ENCODE data around the gene CTNND2.

The CTNND2 gene

DNA sequence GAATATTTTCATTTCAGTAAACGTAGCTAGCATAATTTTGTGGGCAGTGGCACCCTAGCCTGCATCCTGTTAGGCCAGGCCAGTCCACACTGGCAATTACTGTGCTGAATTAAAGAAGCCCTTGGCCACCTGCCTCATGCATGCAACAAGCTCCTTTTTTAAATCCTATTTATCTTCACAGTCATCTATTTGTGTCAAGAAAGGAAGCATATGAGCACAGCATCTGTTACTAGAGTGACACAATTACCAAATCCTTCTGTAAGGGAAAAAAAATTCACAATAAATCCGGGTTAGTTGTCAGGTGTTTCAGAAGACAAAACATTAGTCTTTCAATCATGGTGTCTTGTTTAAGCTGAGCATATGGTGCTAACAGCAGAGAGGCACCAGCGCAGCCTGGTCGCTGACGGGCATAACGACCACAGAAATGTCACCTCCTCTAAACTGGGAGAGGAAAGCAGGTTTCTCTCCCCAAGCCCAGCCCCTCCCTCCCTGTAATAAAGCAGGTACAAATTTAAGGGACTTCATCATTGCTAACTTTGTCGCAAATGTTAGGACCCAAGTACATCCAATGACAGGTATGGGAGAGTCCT is 520.6 kb downstream of the CTNND2 start (continued):
- TF ChIP-seq ZNF658 (tag by site-specific recombination; IDR thresholded peaks at IDR 0.05): no peak

DNA sequence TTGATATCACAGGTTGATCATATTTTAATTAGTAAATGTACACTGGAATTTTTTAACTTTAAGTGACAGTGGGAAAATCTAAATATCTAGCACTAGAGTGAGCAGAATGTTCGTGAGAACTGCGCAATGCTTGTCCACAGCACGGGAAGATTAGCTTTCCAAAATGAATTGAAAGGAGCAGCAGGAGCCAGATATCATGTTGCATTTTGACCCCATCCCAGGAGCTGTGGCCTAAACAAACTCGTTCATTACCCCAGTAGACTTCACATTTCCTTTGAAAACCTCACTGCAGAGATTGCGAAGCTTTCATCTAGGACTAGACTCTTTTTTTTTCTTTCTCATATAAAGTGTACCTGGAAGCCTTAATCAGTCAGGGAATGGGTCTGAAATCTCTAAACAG is 525.8 kb downstream of the CTNND2 start:
- no peak overlapping the region for H3K4me3 ChIP-seq (ENCODE audit: low read depth, low read length)
- no peaks in the 10 kb centered on the region for H3K9me3 ChIP-seq (ENCODE audit: control insufficient read depth, insufficient read depth, low read depth, low read length)
- TF ChIP-seq ZNF830 (tag by site-specific recombination; IDR thresholded peaks at IDR 0.05; ENCODE audit: low read depth) (no peak), ZNF157 (tag by site-specific recombination; IDR thresholded peaks at IDR 0.05) (no peak), ZNF843 (tag by site-specific recombination; IDR thresholded peaks at IDR 0.05) (no peak), ZNF626 (tag by site-specific recombination; IDR thresholded peaks at IDR 0.05) (no peak), ZNF747 (tag by site-specific recombination; IDR thresholded peaks at IDR 0.05) (no peak), OVOL3 (tag by site-specific recombination; IDR thresholded peaks at IDR 0.05) (no peak), ZEB2 (tag by site-specific recombination; IDR thresholded peaks at IDR 0.05) (no peak), ZNF423 (tag by site-specific recombination; IDR thresholded peaks at IDR 0.05) (no peak), ZNF785 (tag by site-specific recombination; IDR thresholded peaks at IDR 0.05) (no peak), MEIS1 (CRISPR knock-in tag; IDR thresholded peaks at IDR 0.05; ENCODE audit: borderline replicate concordance) (no peak)
- TF ChIP-seq, protein P1, sequence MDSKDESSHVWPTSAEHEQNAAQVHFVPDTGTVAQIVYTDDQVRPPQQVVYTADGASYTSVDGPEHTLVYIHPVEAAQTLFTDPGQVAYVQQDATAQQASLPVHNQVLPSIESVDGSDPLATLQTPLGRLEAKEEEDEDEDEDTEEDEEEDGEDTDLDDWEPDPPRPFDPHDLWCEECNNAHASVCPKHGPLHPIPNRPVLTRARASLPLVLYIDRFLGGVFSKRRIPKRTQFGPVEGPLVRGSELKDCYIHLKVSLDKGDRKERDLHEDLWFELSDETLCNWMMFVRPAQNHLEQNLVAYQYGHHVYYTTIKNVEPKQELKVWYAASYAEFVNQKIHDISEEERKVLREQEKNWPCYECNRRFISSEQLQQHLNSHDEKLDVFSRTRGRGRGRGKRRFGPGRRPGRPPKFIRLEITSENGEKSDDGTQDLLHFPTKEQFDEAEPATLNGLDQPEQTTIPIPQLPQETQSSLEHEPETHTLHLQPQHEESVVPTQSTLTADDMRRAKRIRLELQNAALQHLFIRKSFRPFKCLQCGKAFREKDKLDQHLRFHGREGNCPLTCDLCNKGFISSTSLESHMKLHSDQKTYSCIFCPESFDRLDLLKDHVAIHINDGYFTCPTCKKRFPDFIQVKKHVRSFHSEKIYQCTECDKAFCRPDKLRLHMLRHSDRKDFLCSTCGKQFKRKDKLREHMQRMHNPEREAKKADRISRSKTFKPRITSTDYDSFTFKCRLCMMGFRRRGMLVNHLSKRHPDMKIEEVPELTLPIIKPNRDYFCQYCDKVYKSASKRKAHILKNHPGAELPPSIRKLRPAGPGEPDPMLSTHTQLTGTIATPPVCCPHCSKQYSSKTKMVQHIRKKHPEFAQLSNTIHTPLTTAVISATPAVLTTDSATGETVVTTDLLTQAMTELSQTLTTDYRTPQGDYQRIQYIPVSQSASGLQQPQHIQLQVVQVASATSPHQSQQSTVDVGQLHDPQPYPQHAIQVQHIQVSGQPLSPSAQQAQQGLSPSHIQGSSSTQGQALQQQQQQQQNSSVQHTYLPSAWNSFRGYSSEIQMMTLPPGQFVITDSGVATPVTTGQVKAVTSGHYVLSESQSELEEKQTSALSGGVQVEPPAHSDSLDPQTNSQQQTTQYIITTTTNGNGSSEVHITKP (tag by site-specific recombination; IDR thresholded peaks at IDR 0.05): no peak
- TF ChIP-seq, protein P2, sequence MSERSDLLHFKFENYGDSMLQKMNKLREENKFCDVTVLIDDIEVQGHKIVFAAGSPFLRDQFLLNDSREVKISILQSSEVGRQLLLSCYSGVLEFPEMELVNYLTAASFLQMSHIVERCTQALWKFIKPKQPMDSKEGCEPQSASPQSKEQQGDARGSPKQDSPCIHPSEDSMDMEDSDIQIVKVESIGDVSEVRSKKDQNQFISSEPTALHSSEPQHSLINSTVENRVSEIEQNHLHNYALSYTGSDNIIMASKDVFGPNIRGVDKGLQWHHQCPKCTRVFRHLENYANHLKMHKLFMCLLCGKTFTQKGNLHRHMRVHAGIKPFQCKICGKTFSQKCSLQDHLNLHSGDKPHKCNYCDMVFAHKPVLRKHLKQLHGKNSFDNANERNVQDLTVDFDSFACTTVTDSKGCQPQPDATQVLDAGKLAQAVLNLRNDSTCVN (tag by site-specific recombination; optimal IDR thresholded peaks at IDR 0.05): no peak
- TF ChIP-seq, protein P3, sequence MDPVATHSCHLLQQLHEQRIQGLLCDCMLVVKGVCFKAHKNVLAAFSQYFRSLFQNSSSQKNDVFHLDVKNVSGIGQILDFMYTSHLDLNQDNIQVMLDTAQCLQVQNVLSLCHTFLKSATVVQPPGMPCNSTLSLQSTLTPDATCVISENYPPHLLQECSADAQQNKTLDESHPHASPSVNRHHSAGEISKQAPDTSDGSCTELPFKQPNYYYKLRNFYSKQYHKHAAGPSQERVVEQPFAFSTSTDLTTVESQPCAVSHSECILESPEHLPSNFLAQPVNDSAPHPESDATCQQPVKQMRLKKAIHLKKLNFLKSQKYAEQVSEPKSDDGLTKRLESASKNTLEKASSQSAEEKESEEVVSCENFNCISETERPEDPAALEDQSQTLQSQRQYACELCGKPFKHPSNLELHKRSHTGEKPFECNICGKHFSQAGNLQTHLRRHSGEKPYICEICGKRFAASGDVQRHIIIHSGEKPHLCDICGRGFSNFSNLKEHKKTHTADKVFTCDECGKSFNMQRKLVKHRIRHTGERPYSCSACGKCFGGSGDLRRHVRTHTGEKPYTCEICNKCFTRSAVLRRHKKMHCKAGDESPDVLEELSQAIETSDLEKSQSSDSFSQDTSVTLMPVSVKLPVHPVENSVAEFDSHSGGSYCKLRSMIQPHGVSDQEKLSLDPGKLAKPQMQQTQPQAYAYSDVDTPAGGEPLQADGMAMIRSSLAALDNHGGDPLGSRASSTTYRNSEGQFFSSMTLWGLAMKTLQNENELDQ (tag by site-specific recombination; IDR thresholded peaks at IDR 0.05; ENCODE audit: low read depth): no peak
- TF ChIP-seq, protein P4, sequence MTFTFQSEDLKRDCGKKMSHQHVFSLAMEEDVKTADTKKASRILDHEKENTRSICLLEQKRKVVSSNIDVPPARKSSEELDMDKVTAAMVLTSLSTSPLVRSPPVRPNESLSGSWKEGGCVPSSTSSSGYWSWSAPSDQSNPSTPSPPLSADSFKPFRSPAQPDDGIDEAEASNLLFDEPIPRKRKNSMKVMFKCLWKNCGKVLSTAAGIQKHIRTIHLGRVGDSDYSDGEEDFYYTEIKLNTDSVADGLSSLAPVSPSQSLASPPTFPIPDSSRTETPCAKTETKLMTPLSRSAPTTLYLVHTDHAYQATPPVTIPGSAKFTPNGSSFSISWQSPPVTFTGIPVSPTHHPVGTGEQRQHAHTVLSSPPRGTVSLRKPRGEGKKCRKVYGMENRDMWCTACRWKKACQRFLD (tag by site-specific recombination; IDR thresholded peaks at IDR 0.05): no peak
- TF ChIP-seq, protein P5, sequence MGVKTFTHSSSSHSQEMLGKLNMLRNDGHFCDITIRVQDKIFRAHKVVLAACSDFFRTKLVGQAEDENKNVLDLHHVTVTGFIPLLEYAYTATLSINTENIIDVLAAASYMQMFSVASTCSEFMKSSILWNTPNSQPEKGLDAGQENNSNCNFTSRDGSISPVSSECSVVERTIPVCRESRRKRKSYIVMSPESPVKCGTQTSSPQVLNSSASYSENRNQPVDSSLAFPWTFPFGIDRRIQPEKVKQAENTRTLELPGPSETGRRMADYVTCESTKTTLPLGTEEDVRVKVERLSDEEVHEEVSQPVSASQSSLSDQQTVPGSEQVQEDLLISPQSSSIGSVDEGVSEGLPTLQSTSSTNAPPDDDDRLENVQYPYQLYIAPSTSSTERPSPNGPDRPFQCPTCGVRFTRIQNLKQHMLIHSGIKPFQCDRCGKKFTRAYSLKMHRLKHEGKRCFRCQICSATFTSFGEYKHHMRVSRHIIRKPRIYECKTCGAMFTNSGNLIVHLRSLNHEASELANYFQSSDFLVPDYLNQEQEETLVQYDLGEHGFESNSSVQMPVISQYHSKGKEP (tag by site-specific recombination; IDR thresholded peaks at IDR 0.05): no peak
- TF ChIP-seq, protein P6, sequence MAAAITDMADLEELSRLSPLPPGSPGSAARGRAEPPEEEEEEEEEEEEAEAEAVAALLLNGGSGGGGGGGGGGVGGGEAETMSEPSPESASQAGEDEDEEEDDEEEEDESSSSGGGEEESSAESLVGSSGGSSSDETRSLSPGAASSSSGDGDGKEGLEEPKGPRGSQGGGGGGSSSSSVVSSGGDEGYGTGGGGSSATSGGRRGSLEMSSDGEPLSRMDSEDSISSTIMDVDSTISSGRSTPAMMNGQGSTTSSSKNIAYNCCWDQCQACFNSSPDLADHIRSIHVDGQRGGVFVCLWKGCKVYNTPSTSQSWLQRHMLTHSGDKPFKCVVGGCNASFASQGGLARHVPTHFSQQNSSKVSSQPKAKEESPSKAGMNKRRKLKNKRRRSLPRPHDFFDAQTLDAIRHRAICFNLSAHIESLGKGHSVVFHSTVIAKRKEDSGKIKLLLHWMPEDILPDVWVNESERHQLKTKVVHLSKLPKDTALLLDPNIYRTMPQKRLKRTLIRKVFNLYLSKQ (tag by site-specific recombination; IDR thresholded peaks at IDR 0.05; ENCODE audit: borderline replicate concordance): no peak
- no peaks in the 10 kb centered on the region for H3K36me3 ChIP-seq (ENCODE audit: control insufficient read depth in 2 of 2, insufficient read depth in 1 of 2, low read length in 2 of 2)
- ChIA-PET POLR2A (no interaction called here), CTCF (interaction anchor here (0.6 kb wide), 2 partner anchors 18 to 854 kb away, joined by 3 to 4 read pairs; no protein-coding TSS in a partner anchor)
- no peaks in the 10 kb centered on the region for H3K4me1 ChIP-seq (ENCODE audit: control insufficient read depth, insufficient read depth, low read length)
- H3K27ac ChIP-seq (ENCODE audit: extremely low read depth, low read depth, low read length): no peak overlapping the region
